HepG2 (cell line): ENCODE data around the gene TP73. TPM values are rescaled to one million over a fixed set of nuclear protein-coding genes. Genes with fewer than 3 reads are reported as not detected.

Experiments
- ATAC-seq: fragments of 200-7000 bp; cut with Tn5 transposase; 3 replicates; pipeline ENCODE4 v1.9.1; 2020; ENCODE audit warnings: mild to moderate bottlenecking, moderate library complexity
- BruUV-seq: library from RNA; stranded (reverse); fragments of 400-500 nt; replicated peaks from 2 replicates; lab custom pipeline; 2021; lab: Mats Ljungman, UMichigan
- CTCF ChIA-PET: fragments of 300-600 bp; formaldehyde crosslinking; extraction: SDS; loops from one replicate; lab custom pipeline; 2021; ENCODE audit warnings: low total read pairs, inconsistent platforms, low intra/inter-chr PET ratio; lab: Yijun Ruan, JAX
- POLR2A ChIA-PET: fragments of 350-600 bp; sonication (Branson Sonifier 250); formaldehyde crosslinking; loops from one replicate; lab custom pipeline; 2020; ENCODE audit warnings: antibody characterized with exemption, inconsistent platforms; lab: Yijun Ruan, JAX
- DNase-seq: peaks from one replicate; pipeline ENCODE4 v3.0.0-alpha.2; 2015; ENCODE audit warnings: low spot score
- FAIRE-seq: peaks from 3 replicates; lab custom pipeline; 2011; peaks lifted over from hg19 to GRCh38; lab: Jason Lieb, UNC
- H2AFZ ChIP-seq: one replicate; pipeline ENCODE4 v1.6.1; 2011; ENCODE audit warnings: low read length, inconsistent platforms
- H3K27ac ChIP-seq: fragments of 300-600 bp; 3 replicates; pipeline ENCODE4 v1.8.0; 2011; ENCODE audit warnings: mixed run types, mild to moderate bottlenecking, mixed read lengths, low read length, inconsistent platforms; ENCODE audit not compliant: insufficient read depth; ENCODE audit errors: extremely low read length
- H3K27me3 ChIP-seq, 2 experiments: fragments of 200-600 bp in 1 of 2; 2 replicates in 1 of 2; 3 replicates in 1 of 2; pipeline versions ENCODE4 v1.6.0 to v1.8.0; 2011; ENCODE audit warnings: low read length in 2 of 2, mild to moderate bottlenecking in 2 of 2, moderate library complexity in 2 of 2, inconsistent platforms in 1 of 2; ENCODE audit not compliant: insufficient read depth in 2 of 2, control insufficient read depth in 1 of 2
- H3K36me3 ChIP-seq, 2 experiments: fragments of 200-600 bp in 1 of 2; replicated peaks in 1 of 2; 2 replicates in 1 of 2; 3 replicates in 1 of 2; pipeline versions ENCODE4 v1.5.1 to v1.8.0; 2011; ENCODE audit warnings: low read length in 2 of 2, inconsistent platforms in 1 of 2; ENCODE audit not compliant: insufficient read depth in 2 of 2, control insufficient read depth in 1 of 2
- H3K4me1 ChIP-seq: 2 replicates; pipeline ENCODE4 v1.5.1; 2012; ENCODE audit warnings: low read length, inconsistent platforms; ENCODE audit not compliant: insufficient read depth
- H3K4me2 ChIP-seq: 2 replicates; pipeline ENCODE4 v1.6.0; 2011; ENCODE audit warnings: low read depth, low read length, inconsistent platforms
- H3K4me3 ChIP-seq, 3 experiments: fragments of 200-600 bp in 1 of 3; sonication (generic), shearing (Covaris generic) in 1 of 3; replicated peaks in 1 of 3; 2 replicates each; pipeline ENCODE4 v1.5.1; 2011 to 2016; ENCODE audit warnings: low read length in 3 of 3, inconsistent platforms in 2 of 3, low read depth in 2 of 3, mild to moderate bottlenecking in 2 of 3, control low read depth in 1 of 3, mixed read lengths in 1 of 3; ENCODE audit not compliant: insufficient read depth in 1 of 3
- H3K79me2 ChIP-seq: one replicate; pipeline ENCODE4 v1.6.1; 2011; ENCODE audit warnings: low read length, inconsistent platforms; ENCODE audit not compliant: insufficient read depth
- H3K9ac ChIP-seq: 2 replicates; pipeline ENCODE4 v1.6.0; 2011; ENCODE audit warnings: mild to moderate bottlenecking, low read depth, low read length, inconsistent platforms; ENCODE audit not compliant: insufficient read depth
- H3K9me3 ChIP-seq: 2 replicates; pipeline ENCODE4 v1.5.1; 2012; ENCODE audit warnings: mild to moderate bottlenecking, low read length
- H4K20me1 ChIP-seq: 2 replicates; pipeline ENCODE4 v1.6.0; 2011; ENCODE audit warnings: inconsistent platforms, mild to moderate bottlenecking, low read length, moderate library complexity; ENCODE audit not compliant: insufficient read depth
- ATF7-NPFF ChIP-seq: sonication (generic); formaldehyde crosslinking; IDR thresholded peaks from 2 replicates; pipeline ENCODE4 v1.8.1; 2023; ENCODE audit warnings: mild to moderate bottlenecking, low read depth, missing genetic modification reagents, moderate library complexity
- CEBPZ ChIP-seq: IDR thresholded peaks from 2 replicates; pipeline ENCODE4 v1.6.1; 2012; ENCODE audit warnings: low read length, improper control_type of control experiment
- FOSL2 ChIP-seq: sonication (generic); formaldehyde crosslinking; IDR thresholded peaks from 2 replicates; pipeline ENCODE4 v1.4.0; 2020; ENCODE audit warnings: missing genetic modification reagents
- GABPB1 ChIP-seq: IDR thresholded peaks from 2 replicates; pipeline ENCODE4 v1.6.1; 2016; ENCODE audit warnings: mild to moderate bottlenecking, missing genetic modification reagents, moderate library complexity, missing compliant biosample characterization
- HHEX ChIP-seq: IDR thresholded peaks from 2 replicates; pipeline ENCODE4 v1.6.1; 2016; ENCODE audit warnings: control low read depth
- HNRNPH1 ChIP-seq: fragments of 200-400 bp; formaldehyde crosslinking; optimal IDR thresholded peaks from 2 replicates; pipeline ENCODE3; 2017; ENCODE audit warnings: mild to moderate bottlenecking, low read depth, low read length
- MLLT10 ChIP-seq: sonication (generic); formaldehyde crosslinking; IDR thresholded peaks from 2 replicates; pipeline ENCODE4 v1.4.0; 2020; ENCODE audit warnings: missing genetic modification reagents
- RFX5 ChIP-seq: IDR thresholded peaks from 2 replicates; pipeline ENCODE4 v1.6.1; 2011; ENCODE audit warnings: low read depth, low read length, improper control_type of control experiment
- SMAD9 ChIP-seq: sonication (generic); formaldehyde crosslinking; IDR thresholded peaks from 2 replicates; pipeline ENCODE4 v1.5.1; 2020; ENCODE audit warnings: mild to moderate bottlenecking, missing genetic modification reagents
- SPEN ChIP-seq: sonication (generic); formaldehyde crosslinking; IDR thresholded peaks from 2 replicates; pipeline ENCODE4 v1.5.1; 2020; ENCODE audit warnings: low read depth, mild to moderate bottlenecking, missing genetic modification reagents
- STAG1 ChIP-seq: sonication (generic); formaldehyde crosslinking; IDR thresholded peaks from 2 replicates; pipeline ENCODE4 v1.4.0; 2020; ENCODE audit warnings: missing genetic modification reagents
- TRIM22 ChIP-seq: fragments of 450-650 bp; IDR thresholded peaks from 2 replicates; pipeline ENCODE4 v1.6.1; 2017
- ZNF12 ChIP-seq: sonication (generic); formaldehyde crosslinking; IDR thresholded peaks from 2 replicates; pipeline ENCODE4 v1.5.0; 2020; ENCODE audit warnings: missing genetic modification reagents
- ZNF691 ChIP-seq: sonication (generic); formaldehyde crosslinking; IDR thresholded peaks from 2 replicates; pipeline ENCODE4 v1.4.0; 2020; ENCODE audit warnings: missing genetic modification reagents, low read depth, mild to moderate bottlenecking, borderline replicate concordance
- ZSCAN21 ChIP-seq: sonication (generic); formaldehyde crosslinking; IDR thresholded peaks from 2 replicates; pipeline ENCODE4 v1.8.0; 2022; ENCODE audit warnings: mild to moderate bottlenecking, missing genetic modification reagents, moderate library complexity, borderline replicate concordance
- WGBS: methylation state at CpG from one replicate; pipeline ENCODE4 v1.1.6; 2017; ENCODE audit warnings: low lambda C conversion rate; 5-methylcytosine and 5-hydroxymethylcytosine counted together
- in situ Hi-C: cut with HindIII; loops from 2 replicates; pipeline ENCODE4 v1.10.0; 2017; ENCODE audit warnings: low pct_unique_long_range_greater_than_20kb; ENCODE audit not compliant: extremely low pct_ligation_motif_present
- intact Hi-C: fragments of 100-400 bp; cut with micrococcal nuclease; formaldehyde crosslinking; loops from one replicate; pipeline ENCODE4 v1.10.0; 2022; ENCODE audit not compliant: unreplicated experiment
- polyA plus RNA-seq, 8 experiments: library from polyadenylated mRNA; depleted of rRNA in 3 of 8; stranded (reverse) in 7 of 8; unstranded in 1 of 8; fragments of >200 nt; fragmentation: Illumina TruSeq in 4 of 8; extraction: Trizol in 4 of 8; gene quantifications; 2 replicates each; pipeline versions ENCODE4 v1.2.1 to v1.2.3, GENCODE V29; 2011 to 2016; ENCODE audit warnings: low read depth in 4 of 8, missing spikeins in 1 of 8, mixed read lengths in 1 of 8; ENCODE audit not compliant: insufficient read depth in 1 of 8
- total RNA-seq, 5 experiments: library from RNA; depleted of rRNA; stranded (reverse); fragments of >200 nt; fragmentation: Illumina TruSeq; extraction: Trizol; gene quantifications; 2 replicates each; pipeline ENCODE4 v1.2.3, GENCODE V29; 2016; ENCODE audit warnings: low read depth in 1 of 5
- TF ChIP-seq, protein P1 (sequence below): sonication (generic); formaldehyde crosslinking; IDR thresholded peaks from 2 replicates; pipeline ENCODE4 v1.9.0; 2021; ENCODE audit warnings: missing genetic modification reagents, borderline replicate concordance
- TF ChIP-seq, protein P2 (sequence below): sonication (generic); formaldehyde crosslinking; IDR thresholded peaks from 2 replicates; pipeline ENCODE4 v1.8.0; 2023; ENCODE audit warnings: mild to moderate bottlenecking, missing genetic modification reagents

TP73 gene
- total and polyA plus RNA-seq, 2 of the 13 experiments (the other 11 are each of a cell fraction or from before 2014, with no cell fraction given), result 0.49 to 1.1 TPM

DNA sequence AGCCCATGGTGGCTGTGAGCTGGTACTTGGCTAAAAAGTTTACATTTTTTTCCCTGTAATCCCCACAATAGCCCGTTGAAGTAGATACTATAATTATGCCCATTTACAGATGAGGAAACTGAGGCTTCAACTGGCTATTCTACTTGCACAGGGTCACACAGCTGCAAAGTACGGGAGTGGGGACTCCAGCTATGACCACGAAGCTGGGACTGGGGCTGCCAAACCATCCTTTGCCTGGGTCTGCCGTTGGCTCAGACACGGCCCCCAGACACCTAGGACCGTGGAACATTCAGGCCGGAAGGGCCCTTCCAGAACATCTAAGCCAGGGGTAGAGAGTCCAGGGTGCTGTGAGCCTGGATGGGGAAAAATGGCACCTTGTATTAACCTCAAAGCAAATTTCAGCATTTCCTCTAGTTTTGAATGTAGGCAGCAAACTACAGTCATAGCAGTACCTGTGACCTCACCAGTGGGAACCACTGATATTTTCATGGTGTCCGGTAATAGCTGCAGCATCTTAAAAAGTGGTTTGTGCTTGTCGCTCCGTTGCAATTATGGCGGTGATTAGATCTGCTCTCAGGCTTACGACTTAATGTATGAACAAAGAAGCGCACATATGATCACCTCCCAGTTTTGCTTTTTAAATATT is 4.3 kb downstream of the TP73 start (continued):
- TF ChIP-seq TRIM22 (no peak), HNRNPH1 (no peak), SMAD9 (no peak), RFX5 (no peak), SPEN (CRISPR knock-in tag) (no peak), ZNF691 (CRISPR knock-in tag) (no peak)

DNA sequence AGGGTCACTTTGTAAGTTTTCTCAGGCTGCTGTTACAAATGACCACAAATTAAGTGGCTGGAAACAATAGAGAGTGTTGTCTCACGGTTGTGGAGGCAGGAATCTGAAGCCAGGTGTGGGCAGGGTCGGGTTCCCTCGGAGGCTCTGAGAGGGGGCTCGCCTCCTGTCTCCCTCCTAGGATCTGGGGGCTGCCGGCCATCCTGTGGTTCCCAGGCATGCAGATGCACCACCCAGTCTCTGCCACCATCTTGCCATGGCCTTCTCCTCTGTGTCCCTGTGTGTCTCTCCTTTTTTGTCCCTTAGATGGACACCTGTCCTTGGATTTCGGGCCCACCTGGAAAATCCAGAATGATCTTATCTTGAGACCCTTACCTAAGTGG is 4.8 kb downstream of the TP73 start:
- Histone ChIP-seq H3K27ac (no peak overlapping the region), H3K27me3 (peaks cover 2 to 6% of the 10 kb centered on the region in 2 experiments; a peak in 2 of 5 replicates), H4K20me1 (no peaks in the 10 kb centered on the region), H3K4me1 (peaks cover 12% of the 10 kb centered on the region), H3K36me3 (no peaks in the 10 kb centered on the region), H3K79me2 (no peaks in the 10 kb centered on the region), H3K9ac (no peak overlapping the region), H3K9me3 (no peaks in the 10 kb centered on the region)
- no TSS peak for BruUV-seq
- DNase-seq, result no peak
- POLR2A ChIA-PET, result no interaction called here
- no peak for FAIRE-seq
- 78% methylated on average over 6 of the region's 6 CpGs for WGBS
- ATAC-seq, result no peak
- intact Hi-C loops, result no loop called here
- TF ChIP-seq GABPB1 (CRISPR knock-in tag) (no peak), CEBPZ (no peak), MLLT10 (CRISPR knock-in tag) (no peak), STAG1 (CRISPR knock-in tag) (no peak), FOSL2 (CRISPR knock-in tag) (no peak), HHEX (CRISPR knock-in tag) (no peak), ATF7-NPFF (no peak), SPEN (CRISPR knock-in tag) (no peak), ZNF12 (CRISPR knock-in tag) (no peak), ZSCAN21 (no peak)
- TF ChIP-seq, protein P1, sequence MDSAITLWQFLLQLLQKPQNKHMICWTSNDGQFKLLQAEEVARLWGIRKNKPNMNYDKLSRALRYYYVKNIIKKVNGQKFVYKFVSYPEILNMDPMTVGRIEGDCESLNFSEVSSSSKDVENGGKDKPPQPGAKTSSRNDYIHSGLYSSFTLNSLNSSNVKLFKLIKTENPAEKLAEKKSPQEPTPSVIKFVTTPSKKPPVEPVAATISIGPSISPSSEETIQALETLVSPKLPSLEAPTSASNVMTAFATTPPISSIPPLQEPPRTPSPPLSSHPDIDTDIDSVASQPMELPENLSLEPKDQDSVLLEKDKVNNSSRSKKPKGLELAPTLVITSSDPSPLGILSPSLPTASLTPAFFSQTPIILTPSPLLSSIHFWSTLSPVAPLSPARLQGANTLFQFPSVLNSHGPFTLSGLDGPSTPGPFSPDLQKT (CRISPR knock-in tag), result no peak
- TF ChIP-seq, protein P2, sequence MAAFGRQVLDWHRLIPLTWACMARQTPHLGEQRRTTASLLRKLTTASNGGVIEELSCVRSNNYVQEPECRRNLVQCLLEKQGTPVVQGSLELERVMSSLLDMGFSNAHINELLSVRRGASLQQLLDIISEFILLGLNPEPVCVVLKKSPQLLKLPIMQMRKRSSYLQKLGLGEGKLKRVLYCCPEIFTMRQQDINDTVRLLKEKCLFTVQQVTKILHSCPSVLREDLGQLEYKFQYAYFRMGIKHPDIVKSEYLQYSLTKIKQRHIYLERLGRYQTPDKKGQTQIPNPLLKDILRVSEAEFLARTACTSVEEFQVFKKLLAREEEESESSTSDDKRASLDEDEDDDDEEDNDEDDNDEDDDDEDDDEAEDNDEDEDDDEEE, result no peak
- TF ChIP-seq, all 625 proteins: peak for 0
- in situ Hi-C loops, result no loop called here
- H3K4me3 ChIP-seq, result no peak overlapping the region
- no peak overlapping the region for H3K4me2 ChIP-seq
- CTCF ChIA-PET, result no interaction called here
- H2AFZ ChIP-seq, result no peak overlapping the region
